IPS-20b (cell line): ENCODE measurements around the gene B3GALT6.

Source experiments
- H3K27ac ChIP-seq: one replicate; pipeline ENCODE4 v1.5.1; 2013; ENCODE audit warnings: low read length
- H3K27me3 ChIP-seq: 2 replicates; pipeline ENCODE4 v1.6.1; 2013; ENCODE audit warnings: mild to moderate bottlenecking, low read length, inconsistent platforms; ENCODE audit not compliant: insufficient read depth
- H3K36me3 ChIP-seq: 2 replicates; pipeline ENCODE4 v1.6.1; 2013; ENCODE audit warnings: low read depth, mild to moderate bottlenecking, inconsistent platforms, low read length, moderate library complexity; ENCODE audit not compliant: insufficient read depth
- H3K4me1 ChIP-seq: 2 replicates; pipeline ENCODE4 v1.6.1; 2013; ENCODE audit warnings: mild to moderate bottlenecking, control low read depth, inconsistent platforms, low read length, moderate library complexity; ENCODE audit not compliant: insufficient read depth
- H3K4me3 ChIP-seq: 2 replicates; pipeline ENCODE4 v1.5.1; 2013; ENCODE audit warnings: mild to moderate bottlenecking, low read length, inconsistent platforms
- H3K9ac ChIP-seq: 2 replicates; pipeline ENCODE4 v1.6.1; 2013; ENCODE audit warnings: low read depth, mild to moderate bottlenecking, inconsistent platforms, low read length, moderate library complexity
- H3K9me3 ChIP-seq: 2 replicates; pipeline ENCODE4 v1.6.1; 2013; ENCODE audit warnings: mild to moderate bottlenecking, low read depth, low read length, inconsistent platforms; ENCODE audit not compliant: insufficient read depth

B3GALT6 gene

GRCh38 chr1:1281533-1282321, 49.7 kb downstream of the B3GALT6 start:
- no peak overlapping the region for H3K4me3 ChIP-seq
- H3K36me3 ChIP-seq, result no peaks in the 10 kb centered on the region
- H3K27ac ChIP-seq, result no peak overlapping the region
- H3K4me1 ChIP-seq, result no peaks in the 10 kb centered on the region
- H3K9ac ChIP-seq, result no peak overlapping the region
- no peaks in the 10 kb centered on the region for H3K27me3 ChIP-seq
- H3K9me3 ChIP-seq, result no peaks in the 10 kb centered on the region

- Histone ChIP-seq H3K27me3 (no peaks in the 10 kb centered on the region), H3K36me3 (no peaks in the 10 kb centered on the region), H3K27ac (no peak overlapping the region), H3K4me1 (no peaks in the 10 kb centered on the region), H3K9ac (no peak overlapping the region), H3K4me3 (no peak overlapping the region), H3K9me3 (no peaks in the 10 kb centered on the region)
Measured at GRCh38 chr1:1282998-1283397, 51.0 kb downstream of the B3GALT6 start.

- Histone ChIP-seq H3K9ac (no peak overlapping the region), H3K27ac (no peak overlapping the region), H3K4me1 (no peaks in the 10 kb centered on the region)
Measured at GRCh38 chr1:1283821-1284220, 51.8 kb downstream of the B3GALT6 start.

More at GRCh38 chr1:1283821-1284220, 51.8 kb downstream of the B3GALT6 start:
- Histone ChIP-seq H3K36me3 (no peaks in the 10 kb centered on the region), H3K27me3 (no peaks in the 10 kb centered on the region), H3K9me3 (no peaks in the 10 kb centered on the region), H3K4me3 (no peak overlapping the region)
